GM21423 (cell line): ENCODE measurements around the gene AAMP.

Source experiments
- ATAC-seq: cut with Tn5 transposase; IDR thresholded peaks from one replicate; pipeline ENCODE4 v1.9.1; 2021; ENCODE audit warnings: mild to moderate bottlenecking, moderate library complexity; ENCODE audit not compliant: unreplicated experiment

Gene AAMP

DNA sequence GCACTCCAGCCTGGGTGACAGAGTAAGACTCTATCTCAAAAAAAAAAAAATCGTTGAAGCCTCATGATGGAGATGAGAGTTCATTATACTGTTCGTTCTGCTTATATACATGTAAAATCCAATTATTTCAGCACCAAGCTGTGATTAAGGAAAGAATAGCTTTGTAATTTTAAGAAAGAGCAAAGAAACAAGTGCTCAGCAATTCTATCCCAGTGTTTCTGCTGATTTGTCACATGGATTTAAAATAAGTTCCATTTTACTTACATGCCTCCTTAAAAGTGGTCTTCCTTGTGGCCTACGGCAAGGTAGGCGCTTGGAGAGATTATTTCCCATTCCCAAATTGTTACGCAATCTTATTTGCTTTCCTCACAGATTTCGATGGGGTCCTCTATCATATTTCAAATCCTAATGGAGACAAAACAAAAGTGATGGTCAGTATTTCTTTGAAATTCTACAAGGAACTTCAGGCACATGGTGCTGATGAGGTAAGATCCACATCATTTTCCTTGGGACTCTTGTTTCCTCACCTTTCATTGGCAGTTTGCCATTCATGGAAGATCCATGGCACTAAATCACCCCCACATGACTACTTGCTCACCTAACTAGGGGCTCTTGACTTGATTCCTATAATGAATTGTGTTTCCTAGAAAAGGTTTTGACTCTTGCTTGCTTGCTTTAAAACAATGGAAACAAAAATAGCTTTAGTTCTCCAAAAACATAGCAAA, 41.4 kb downstream of the AAMP start:
- ATAC-seq = no peak

DNA sequence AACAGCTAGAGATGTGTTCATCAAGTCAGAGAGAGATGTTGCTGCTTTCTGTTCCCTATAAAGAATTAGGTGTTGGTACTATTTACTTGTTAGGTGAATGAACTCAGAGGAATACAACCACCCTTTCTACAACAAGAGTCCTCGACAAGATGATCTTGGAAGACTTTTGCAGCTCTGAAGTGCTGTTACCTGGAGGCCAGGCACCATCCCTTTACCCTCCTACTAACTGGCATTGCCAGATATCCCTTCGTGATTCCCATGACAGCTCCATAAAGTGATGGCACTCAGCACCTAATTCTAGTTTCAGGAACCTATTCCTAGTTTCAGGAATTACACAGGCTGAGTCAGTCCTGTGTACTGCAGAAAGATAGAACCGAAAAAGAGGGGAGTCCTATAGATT, 43.0 kb downstream of the AAMP start:
- no peak for ATAC-seq

DNA sequence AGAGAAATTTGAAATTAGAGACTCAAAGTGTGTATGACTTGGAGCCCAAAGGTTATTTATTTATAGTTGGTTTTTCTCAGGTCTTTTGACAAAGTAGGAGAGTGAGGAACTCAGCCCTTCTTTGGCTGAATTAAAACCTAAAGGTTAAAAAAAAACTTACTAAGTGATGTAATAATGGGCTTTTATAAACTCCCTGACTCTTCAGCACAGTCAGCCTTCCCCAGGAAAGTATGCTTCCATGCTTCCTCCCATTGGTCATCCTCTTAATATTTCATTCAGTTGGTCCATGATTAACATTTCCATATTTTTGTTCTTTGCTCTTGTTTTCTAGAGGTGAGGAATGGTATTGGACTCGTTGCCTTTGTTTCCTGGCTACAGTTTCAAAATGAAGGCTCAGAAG, 45.8 kb downstream of the AAMP start:
- no peak for ATAC-seq

DNA sequence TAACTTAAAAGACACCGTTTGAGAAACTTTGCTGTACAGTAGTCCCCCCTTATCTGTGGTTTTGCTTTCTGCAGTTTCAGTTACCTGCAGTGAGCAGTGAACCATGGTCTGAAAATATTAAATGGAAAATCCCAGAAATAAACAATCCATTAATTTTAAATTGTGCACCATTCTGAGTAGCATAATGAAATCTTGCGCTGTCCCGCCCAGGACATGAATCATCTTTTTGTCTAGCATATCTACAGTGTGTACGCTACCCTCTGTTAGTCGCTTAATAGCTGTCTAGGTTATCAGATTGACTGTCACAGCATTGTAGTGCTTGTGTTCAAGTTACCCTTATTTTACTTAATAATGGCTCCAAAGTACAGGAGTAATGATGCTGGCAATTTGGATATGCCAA, 46.9 kb downstream of the AAMP start:
- ATAC-seq = no peak

DNA sequence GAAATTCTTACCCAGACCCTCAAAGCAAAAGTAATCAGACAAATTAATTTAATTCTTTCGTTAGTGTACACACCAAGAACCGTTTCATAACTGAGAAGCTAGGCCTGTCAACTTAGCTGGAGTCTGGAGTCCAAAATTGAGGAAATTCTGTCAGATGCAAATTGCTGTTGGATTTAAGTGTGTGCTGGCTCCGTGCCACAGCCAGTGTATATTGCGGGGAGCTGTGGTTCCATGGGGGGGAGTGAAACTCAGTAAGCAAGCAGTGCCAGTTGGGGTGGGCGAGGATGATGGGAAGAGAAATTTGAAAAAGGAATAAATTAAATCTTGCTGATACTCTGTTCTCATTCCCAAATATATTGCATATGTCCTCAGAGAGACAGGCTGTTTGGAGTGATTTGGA, 48.9 kb downstream of the AAMP start:
- no peak for ATAC-seq

DNA sequence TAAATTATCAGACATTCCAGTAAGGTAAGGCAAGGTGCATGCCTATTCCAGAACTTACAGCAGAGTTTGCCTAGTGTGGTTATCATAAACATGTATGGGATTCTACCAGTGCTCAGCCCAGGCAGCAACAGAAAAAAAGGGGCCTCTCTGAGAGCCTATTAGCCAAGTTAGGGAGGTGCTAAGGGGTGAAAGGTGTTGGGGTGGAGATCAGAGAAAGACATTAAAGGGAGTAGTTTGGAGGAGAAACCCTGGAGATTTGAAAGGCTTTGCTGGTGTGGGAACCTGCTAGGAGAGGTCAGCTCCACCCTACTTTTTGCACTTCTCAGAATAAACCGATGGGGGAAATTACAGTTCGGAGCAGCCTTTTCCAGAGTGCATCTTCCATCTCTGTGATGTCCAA, 50.0 kb downstream of the AAMP start:
- ATAC-seq = no peak

DNA sequence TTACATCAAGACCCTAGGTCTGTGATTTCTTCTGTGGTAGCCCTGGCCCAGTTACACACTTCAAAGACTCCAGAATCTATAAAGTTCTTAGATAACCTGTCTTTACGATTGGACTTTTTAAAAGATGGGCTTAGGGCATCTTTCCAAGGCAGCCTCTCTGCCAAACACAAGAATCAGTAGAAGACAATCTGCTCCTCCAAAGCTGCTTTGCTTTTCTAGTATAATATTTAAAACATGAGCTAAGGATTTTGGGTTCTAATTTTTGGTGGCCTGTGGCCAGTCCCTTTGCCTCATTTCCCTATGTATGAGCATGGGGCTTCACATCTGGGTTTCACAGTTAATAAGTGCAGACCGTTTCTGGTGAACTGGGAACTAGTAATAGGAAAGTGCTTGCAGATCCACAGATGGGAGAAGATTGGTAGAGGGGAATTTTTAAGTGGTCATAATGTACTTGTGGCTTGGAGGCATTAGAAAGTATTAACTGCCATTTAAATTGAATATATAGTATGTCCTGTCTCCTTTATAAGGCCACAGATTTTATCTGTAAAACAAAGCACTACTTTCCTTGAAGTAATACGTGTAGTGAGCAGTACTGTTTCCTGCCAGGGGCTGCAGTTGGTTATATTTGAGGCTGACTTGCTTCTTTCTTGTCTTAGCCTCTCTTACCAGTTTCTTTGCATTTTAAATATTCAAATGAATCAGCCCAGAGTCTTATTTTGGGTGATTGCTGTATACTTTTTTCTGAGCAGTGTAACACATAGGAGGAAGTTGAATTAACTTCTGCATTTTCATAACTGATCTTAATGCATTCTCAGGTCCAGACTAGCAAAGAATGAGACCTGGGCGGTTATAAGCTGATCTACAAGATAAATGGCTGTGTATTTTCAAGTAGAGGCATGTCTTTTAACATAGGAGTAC, 51.4 kb downstream of the AAMP start:
- peak; percentile 38 for ATAC-seq

DNA sequence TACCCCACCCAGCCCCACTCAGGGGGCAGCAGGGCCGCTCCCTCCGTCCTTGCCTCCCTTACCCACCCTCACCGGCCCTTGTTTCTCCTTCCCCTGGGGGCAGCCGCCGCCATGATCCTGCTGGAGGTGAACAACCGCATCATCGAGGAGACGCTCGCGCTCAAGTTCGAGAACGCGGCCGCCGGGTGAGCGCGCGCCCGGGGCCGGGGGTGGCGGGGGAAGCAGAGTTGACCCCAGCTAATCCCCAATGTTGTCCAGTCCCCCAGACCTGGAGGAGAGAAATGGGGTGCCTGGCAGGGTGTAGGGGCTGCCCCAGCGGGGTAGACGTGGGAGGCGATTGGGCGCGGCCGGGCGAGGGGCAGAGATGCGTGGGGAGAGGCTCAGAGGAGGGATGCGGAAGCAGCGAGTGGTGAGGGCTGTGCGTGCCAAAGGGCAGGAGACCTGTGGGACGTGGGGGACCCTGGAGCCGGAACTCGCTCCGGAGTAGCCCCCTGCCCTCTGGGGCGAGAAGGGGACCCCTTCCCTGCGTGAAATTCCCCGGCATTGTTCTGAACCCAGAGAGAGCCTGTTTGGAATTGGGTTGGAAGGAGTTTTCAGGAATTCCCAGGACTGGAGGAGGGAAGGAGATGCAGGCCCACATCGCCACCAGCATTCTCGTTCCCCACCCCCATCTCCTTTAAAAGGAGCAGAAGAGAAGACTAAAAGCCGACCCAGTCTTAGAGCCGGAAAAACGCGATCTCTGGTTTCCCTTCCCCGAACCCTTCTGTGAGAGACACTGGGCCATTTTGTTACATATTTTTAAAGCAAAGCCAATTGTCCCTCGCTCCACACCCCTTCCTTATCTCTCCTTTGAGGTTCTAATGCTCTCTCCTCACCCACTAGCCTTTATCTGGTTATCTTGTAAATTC, 52.3 kb downstream of the AAMP start:
- ATAC-seq = peak; percentile 25

DNA sequence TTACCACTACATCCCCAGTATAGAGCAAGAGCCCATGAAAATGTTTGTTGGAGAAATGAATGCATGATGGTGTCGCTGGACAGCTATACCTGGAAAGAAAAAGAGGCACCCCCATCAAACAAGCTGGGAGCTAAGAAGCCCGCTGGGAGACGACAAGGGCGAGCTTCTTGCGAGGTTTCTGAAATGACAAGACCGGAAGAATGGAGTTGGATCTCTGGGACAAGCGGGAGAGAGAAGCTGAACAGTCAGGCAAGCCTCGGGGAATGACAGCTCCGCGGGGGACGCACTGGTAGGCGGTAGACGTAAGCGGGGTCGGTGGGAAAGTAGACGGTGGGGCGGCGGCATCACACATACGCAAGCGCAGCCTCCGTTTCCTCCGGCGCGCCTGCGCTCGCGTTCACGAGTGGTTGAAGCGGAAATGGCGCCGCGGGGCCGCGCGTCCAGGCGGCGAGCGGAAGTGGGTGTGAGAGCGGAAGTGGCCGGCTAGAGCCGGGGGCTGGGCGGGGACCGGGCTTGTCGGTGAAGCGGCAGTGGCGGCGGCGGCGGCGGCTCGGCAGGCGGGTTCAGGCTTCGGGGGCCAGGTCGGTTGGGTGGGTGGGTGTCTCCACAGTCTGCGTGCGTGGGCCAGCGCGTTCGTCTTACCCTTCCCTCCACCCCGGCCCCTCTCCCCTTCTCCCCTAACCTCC, 53.1 kb downstream of the AAMP start, which contains the start of gene ARPC2:
TSS of gene ARPC2 (plus strand) at position 516 of the 686 bp plus-strand sequence. CDS start 282 bp downstream, outside the sequence.
- peak; percentile 68 for ATAC-seq

DNA sequence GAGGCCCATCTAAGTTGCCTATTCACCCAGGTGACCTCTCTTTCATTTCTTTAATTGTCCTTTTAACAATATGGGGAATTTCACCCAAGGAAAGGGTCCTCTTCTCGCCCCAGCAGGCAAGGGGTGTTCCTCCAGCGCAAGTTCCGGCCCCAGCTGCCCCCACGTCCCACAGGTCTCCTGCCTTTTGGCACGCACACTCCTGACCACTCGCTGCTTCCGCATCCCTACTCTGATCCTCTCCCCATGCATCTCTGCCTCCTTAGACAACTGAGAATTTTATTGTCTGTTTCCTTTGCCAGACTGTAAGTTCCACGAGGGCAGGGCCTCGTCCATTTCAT, 53.6 kb downstream of the AAMP start:
- no peak for ATAC-seq
